NOMO-1 (cell line): ENCODE results near the gene RPUSD1.

Experiments
- DNase-seq, 2 experiments: peaks; one replicate each; lab custom pipeline; 2025; ENCODE audit not compliant: unreplicated experiment in 2 of 2; lab: John Stamatoyannopoulos, UW

Gene RPUSD1

GRCh38 chr16:819336-820043 lies 31.3 kb upstream of the RPUSD1 start:
- no peak for DNase-seq

- no peak for DNase-seq
Observed at GRCh38 chr16:818592-818991, 30.4 kb upstream of the RPUSD1 start.

- no peak for DNase-seq
Observed at GRCh38 chr16:818132-818531, 30.0 kb upstream of the RPUSD1 start.

GRCh38 chr16:817001-817906 lies 29.1 kb upstream of the RPUSD1 start:
- DNase-seq = no peak

- no peak for DNase-seq
Observed at GRCh38 chr16:815861-816260, 27.7 kb upstream of the RPUSD1 start.

- no peak for DNase-seq
Observed at GRCh38 chr16:814974-815373, 26.8 kb upstream of the RPUSD1 start.

- no peak for DNase-seq
Observed at GRCh38 chr16:813916-814412, 25.8 kb upstream of the RPUSD1 start.

GRCh38 chr16:813204-813915 lies 25.2 kb upstream of the RPUSD1 start:
- DNase-seq = peak; percentile 26 to 30

- DNase-seq = no peak
Observed at GRCh38 chr16:808085-808386, 19.9 kb upstream of the RPUSD1 start.

GRCh38 chr16:807347-808084 lies 19.3 kb upstream of the RPUSD1 start:
- peak; percentile 92 to 94 for DNase-seq

- no peak for DNase-seq
Observed at GRCh38 chr16:805474-805873, 17.3 kb upstream of the RPUSD1 start.

GRCh38 chr16:804193-805048 lies 16.2 kb upstream of the RPUSD1 start:
- DNase-seq = no peak

GRCh38 chr16:803754-804080 lies 15.5 kb upstream of the RPUSD1 start:
- no peak for DNase-seq

- DNase-seq = no peak
Observed at GRCh38 chr16:802914-803753, 15.0 kb upstream of the RPUSD1 start.

- no peak for DNase-seq
Observed at GRCh38 chr16:802461-802860, 14.3 kb upstream of the RPUSD1 start.

GRCh38 chr16:801584-802363 lies 13.6 kb upstream of the RPUSD1 start:
- no peak for DNase-seq

GRCh38 chr16:800834-801511 lies 12.8 kb upstream of the RPUSD1 start:
- DNase-seq = no peak
